Neuron (in vitro differentiated cells): Measurements from ENCODE around the gene SLC52A1.
"Not testable (repeated sequence)": the region's sequence is repeated elsewhere in the genome, so short reads cannot be mapped to it uniquely, and the experiment has no call there.

Experiments
- H2AFZ ChIP-seq: one replicate; pipeline ENCODE4 v1.6.1; 2013; ENCODE audit warnings: low read depth, mild to moderate bottlenecking, inconsistent platforms, low read length, moderate library complexity
- H3K27me3 ChIP-seq: one replicate; pipeline ENCODE4 v1.6.1; 2013; ENCODE audit warnings: low read length; ENCODE audit not compliant: insufficient read depth
- H3K36me3 ChIP-seq: one replicate; pipeline ENCODE4 v1.6.1; 2013; ENCODE audit warnings: low read length; ENCODE audit not compliant: insufficient read depth
- H3K4me1 ChIP-seq: one replicate; pipeline ENCODE4 v1.6.1; 2013; ENCODE audit warnings: low read length; ENCODE audit not compliant: insufficient read depth
- H3K4me3 ChIP-seq: 2 replicates; pipeline ENCODE4 v1.5.1; 2013; ENCODE audit warnings: mild to moderate bottlenecking, low read length, moderate library complexity
- H3K9me3 ChIP-seq: one replicate; pipeline ENCODE4 v1.6.1; 2013; ENCODE audit warnings: low read length

The SLC52A1 gene

GRCh38 chr17:5045496-5045895 is 10.3 kb upstream of the SLC52A1 start:
- Histone ChIP-seq H3K9me3 (peaks cover 4% of the 10 kb centered on the region), H3K36me3 (no peaks in the 10 kb centered on the region), H3K4me3 (no peak overlapping the region), H2AFZ (no peak overlapping the region), H3K4me1 (peaks cover 4% of the 10 kb centered on the region), H3K27me3 (no peaks in the 10 kb centered on the region)

GRCh38 chr17:5044630-5045029 is 9.4 kb upstream of the SLC52A1 start:
- H3K4me1 ChIP-seq, result no peaks in the 10 kb centered on the region
- H3K27me3 ChIP-seq, result no peaks in the 10 kb centered on the region
- H3K9me3 ChIP-seq, result peaks cover 4% of the 10 kb centered on the region
- H3K36me3 ChIP-seq, result no peaks in the 10 kb centered on the region
- no peak overlapping the region for H3K4me3 ChIP-seq
- H2AFZ ChIP-seq, result no peak overlapping the region

GRCh38 chr17:5043524-5043923 is 8.3 kb upstream of the SLC52A1 start:
- Histone ChIP-seq H3K4me1 (no peaks in the 10 kb centered on the region), H3K27me3 (no peaks in the 10 kb centered on the region), H2AFZ (no peak overlapping the region), H3K36me3 (no peaks in the 10 kb centered on the region), H3K4me3 (no peak overlapping the region), H3K9me3 (peaks cover 4% of the 10 kb centered on the region)

- Histone ChIP-seq H3K4me3 (no peak overlapping the region), H3K36me3 (no peaks in the 10 kb centered on the region), H3K4me1 (no peaks in the 10 kb centered on the region), H3K9me3 (peaks cover 4% of the 10 kb centered on the region), H3K27me3 (no peaks in the 10 kb centered on the region), H2AFZ (no peak overlapping the region)
These were observed 7.2 kb upstream of the SLC52A1 start for GRCh38 chr17:5042157-5043022.

- Histone ChIP-seq H3K4me1 (no peaks in the 10 kb centered on the region), H3K4me3 (no peak overlapping the region), H3K27me3 (peaks cover 7% of the 10 kb centered on the region), H3K36me3 (no peaks in the 10 kb centered on the region), H2AFZ (no peak overlapping the region), H3K9me3 (no peaks in the 10 kb centered on the region)
These were observed 575 bp downstream of the SLC52A1 start for GRCh38 chr17:5034651-5035050.

- H3K9me3 ChIP-seq, result no peaks in the 10 kb centered on the region
- no peak overlapping the region for H3K4me3 ChIP-seq
- no peak overlapping the region for H2AFZ ChIP-seq
- no peaks in the 10 kb centered on the region for H3K4me1 ChIP-seq
- H3K36me3 ChIP-seq, result no peaks in the 10 kb centered on the region
- peaks cover 7% of the 10 kb centered on the region for H3K27me3 ChIP-seq
These were observed 1.2 kb downstream of the SLC52A1 start for GRCh38 chr17:5034063-5034462.

- H3K4me3 ChIP-seq, result no peak overlapping the region
- no peaks in the 10 kb centered on the region for H3K36me3 ChIP-seq
These were observed 1.7 kb downstream of the SLC52A1 start for GRCh38 chr17:5033352-5034015.

GRCh38 chr17:5032865-5033264 is 2.4 kb downstream of the SLC52A1 start:
- peaks cover 7% of the 10 kb centered on the region for H3K27me3 ChIP-seq
- no peak overlapping the region for H2AFZ ChIP-seq
- no peak overlapping the region for H3K4me3 ChIP-seq
- H3K4me1 ChIP-seq, result no peaks in the 10 kb centered on the region
- no peaks in the 10 kb centered on the region for H3K36me3 ChIP-seq
- H3K9me3 ChIP-seq, result no peaks in the 10 kb centered on the region

More at GRCh38 chr17:5033352-5034015, 1.7 kb downstream of the SLC52A1 start:
- Histone ChIP-seq H3K9me3 (no peaks in the 10 kb centered on the region), H3K4me1 (no peaks in the 10 kb centered on the region), H3K27me3 (peaks cover 7% of the 10 kb centered on the region), H2AFZ (no peak overlapping the region)

GRCh38 chr17:5031365-5032082 is 3.7 kb downstream of the SLC52A1 start:
- Histone ChIP-seq H3K4me1 (no peaks in the 10 kb centered on the region), H2AFZ (peak overlapping the region; percentile 55), H3K27me3 (peaks cover 7% of the 10 kb centered on the region), H3K36me3 (no peaks in the 10 kb centered on the region), H3K9me3 (no peaks in the 10 kb centered on the region), H3K4me3 (peak overlapping the region; percentile 41)

GRCh38 chr17:5030168-5030567 is 5.1 kb downstream of the SLC52A1 start:
- not testable (repeated sequence) for H3K27me3 ChIP-seq, H3K4me1 ChIP-seq, H2AFZ ChIP-seq, H3K36me3 ChIP-seq, H3K4me3 ChIP-seq, H3K9me3 ChIP-seq

- H3K4me3 ChIP-seq, result no peak overlapping the region
- H3K27me3 ChIP-seq, result no peaks in the 10 kb centered on the region
- peaks cover 8% of the 10 kb centered on the region for H3K36me3 ChIP-seq
- H2AFZ ChIP-seq, result no peak overlapping the region
- no peaks in the 10 kb centered on the region for H3K4me1 ChIP-seq
- no peaks in the 10 kb centered on the region for H3K9me3 ChIP-seq
These were observed 7.3 kb downstream of the SLC52A1 start for GRCh38 chr17:5027916-5028315.

- no peak overlapping the region for H3K4me3 ChIP-seq
- no peaks in the 10 kb centered on the region for H3K9me3 ChIP-seq
These were observed 7.9 kb downstream of the SLC52A1 start for GRCh38 chr17:5027299-5027698.

GRCh38 chr17:5024604-5025003 is 10.6 kb downstream of the SLC52A1 start:
- no peaks in the 10 kb centered on the region for H3K27me3 ChIP-seq
- no peak overlapping the region for H2AFZ ChIP-seq
- peaks cover 38% of the 10 kb centered on the region for H3K36me3 ChIP-seq
- no peak overlapping the region for H3K4me3 ChIP-seq
- no peaks in the 10 kb centered on the region for H3K4me1 ChIP-seq
- H3K9me3 ChIP-seq, result no peaks in the 10 kb centered on the region

More at GRCh38 chr17:5027299-5027698, 7.9 kb downstream of the SLC52A1 start:
- Histone ChIP-seq H2AFZ (no peak overlapping the region), H3K27me3 (no peaks in the 10 kb centered on the region), H3K36me3 (peaks cover 14% of the 10 kb centered on the region), H3K4me1 (no peaks in the 10 kb centered on the region)
